HG03520 (cell line): Measurements from ENCODE around the gene OSGEPL1.
"Not testable (repeated sequence)": the region's sequence is repeated elsewhere in the genome, so short reads cannot be mapped to it uniquely, and the experiment has no call there.

Experiments
- ATAC-seq: cut with Tn5 transposase; IDR thresholded peaks from one replicate; pipeline ENCODE4 v1.9.1; 2021; ENCODE audit warnings: mild to moderate bottlenecking, moderate library complexity; ENCODE audit not compliant: unreplicated experiment

The OSGEPL1 gene, protein sequence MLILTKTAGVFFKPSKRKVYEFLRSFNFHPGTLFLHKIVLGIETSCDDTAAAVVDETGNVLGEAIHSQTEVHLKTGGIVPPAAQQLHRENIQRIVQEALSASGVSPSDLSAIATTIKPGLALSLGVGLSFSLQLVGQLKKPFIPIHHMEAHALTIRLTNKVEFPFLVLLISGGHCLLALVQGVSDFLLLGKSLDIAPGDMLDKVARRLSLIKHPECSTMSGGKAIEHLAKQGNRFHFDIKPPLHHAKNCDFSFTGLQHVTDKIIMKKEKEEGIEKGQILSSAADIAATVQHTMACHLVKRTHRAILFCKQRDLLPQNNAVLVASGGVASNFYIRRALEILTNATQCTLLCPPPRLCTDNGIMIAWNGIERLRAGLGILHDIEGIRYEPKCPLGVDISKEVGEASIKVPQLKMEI

DNA sequence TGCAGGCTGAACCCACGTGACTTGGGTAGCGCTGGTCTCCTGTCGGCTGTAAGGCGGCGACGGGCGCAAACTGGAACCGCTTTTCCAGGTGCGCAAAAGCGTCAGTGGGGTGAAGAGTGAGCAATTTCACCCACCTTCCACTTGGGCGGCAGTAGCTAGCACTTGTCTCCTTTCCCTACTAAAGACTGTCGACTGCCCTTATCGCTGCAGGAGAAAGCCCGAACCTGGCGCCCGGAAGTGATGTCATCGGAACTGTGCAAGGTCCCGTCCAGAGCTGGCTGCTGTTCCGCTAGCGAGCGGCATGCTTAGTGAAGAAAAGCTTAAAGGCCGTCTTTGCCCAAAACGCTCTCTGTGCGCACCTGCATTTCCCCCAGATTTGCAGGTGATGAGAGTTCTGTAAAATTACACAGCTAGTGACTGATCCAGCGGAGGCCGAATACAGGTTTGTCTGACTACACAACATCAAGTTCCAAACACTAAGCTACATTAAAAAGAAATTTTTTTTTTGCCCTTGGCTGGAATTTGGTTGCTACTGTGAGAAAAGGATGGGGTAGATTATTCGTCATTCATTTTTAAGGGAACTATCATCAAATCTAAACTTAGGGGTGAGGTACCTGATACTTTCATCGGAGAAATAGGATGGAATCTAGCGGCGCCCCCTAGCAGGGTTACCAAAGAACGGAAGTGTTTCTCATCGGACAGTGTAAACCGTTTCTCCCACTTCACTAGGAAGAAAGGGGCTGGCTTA, at the start of gene OSGEPL1:
OSGEPL1 (minus strand) TSS at position 242 of the 748 bp plus-strand sequence. CDS start 1,152 bp downstream, outside the sequence.
- peak; percentile 97 for ATAC-seq

DNA sequence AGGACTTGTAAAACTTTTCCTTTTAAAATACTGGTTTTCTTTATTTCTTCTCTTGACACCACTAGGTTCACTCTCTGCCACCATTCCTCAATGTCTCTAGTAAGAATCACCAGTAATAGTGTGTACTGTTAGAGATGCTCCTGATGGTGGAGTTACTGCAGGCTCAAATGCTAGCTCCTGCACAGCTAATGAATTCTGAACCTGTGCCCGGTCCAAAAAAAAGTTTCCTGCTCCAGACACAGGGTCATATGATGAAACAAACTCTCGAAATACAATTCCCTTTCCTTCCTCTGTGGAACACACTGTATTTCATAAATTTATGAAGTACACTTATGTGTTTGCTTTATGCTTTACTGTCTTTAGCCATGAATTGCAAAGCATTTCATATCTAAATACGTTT, 40.8 kb upstream of the OSGEPL1 start:
- no peak for ATAC-seq

DNA sequence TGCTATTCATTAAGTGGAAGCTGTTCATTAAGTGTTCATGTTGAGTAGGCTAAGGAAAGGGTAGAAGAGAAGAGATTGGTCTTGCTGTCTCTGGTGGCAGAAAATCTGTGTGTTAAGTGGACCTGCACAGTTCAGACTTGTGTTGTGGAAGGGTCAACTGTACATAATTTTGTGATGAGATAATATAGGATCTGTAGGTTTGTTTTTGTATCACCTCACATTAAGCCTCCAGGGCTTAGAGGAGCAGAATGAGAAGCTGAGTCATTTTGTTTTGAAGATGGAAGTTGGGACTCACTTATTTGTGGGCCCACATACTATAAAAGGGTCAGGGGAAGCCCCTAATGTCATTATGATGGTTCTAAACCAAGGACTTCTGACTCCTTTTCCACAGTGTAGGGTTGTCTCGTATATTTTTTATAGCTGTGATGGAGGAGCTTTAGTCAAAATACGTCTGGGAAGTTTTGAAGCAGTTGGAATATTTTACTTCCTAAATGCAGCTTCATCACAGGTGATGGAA, 39.9 kb upstream of the OSGEPL1 start:
- no peak for ATAC-seq

- no peak for ATAC-seq
Observed at GRCh38 chr2:189799531-189799930, 36.9 kb upstream of the OSGEPL1 start.

- no peak for ATAC-seq
Observed at GRCh38 chr2:189799030-189799331, 36.4 kb upstream of the OSGEPL1 start.

DNA sequence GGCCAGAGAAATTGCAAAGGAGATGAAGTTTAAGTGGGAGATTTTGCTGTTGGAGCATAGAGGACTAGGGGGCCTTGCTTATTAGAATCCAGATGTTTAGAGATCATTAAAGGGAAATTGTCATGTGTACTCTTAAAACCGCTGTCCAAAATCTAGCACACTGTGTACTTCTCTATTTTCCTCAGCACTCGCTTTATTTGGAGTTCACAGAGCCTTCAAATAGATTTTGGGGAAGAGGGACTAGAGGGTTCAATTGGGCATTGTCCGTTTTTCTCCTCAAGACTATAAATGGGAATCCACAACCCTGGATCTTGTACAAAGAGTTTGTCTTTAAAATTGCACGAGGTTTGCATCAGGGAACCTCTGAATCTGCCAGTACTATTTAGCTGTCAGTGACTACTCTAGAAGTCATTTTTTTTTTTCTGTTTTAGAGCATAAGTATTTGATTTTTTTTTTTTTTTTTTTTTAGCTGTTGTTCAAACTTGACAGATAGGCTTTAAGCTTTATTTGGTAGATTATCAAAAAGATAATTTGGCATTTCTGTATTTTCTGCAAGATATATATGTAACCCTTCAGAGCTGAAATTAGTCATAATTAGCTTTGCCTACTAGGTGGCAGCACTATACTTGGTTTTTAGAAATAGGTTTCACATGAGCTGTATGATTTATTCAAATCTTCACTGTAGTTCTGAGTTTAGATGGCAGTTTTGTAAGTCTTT, 35.9 kb upstream of the OSGEPL1 start:
- ATAC-seq: no peak

- no peak for ATAC-seq
Observed at GRCh38 chr2:189797902-189798301, 35.3 kb upstream of the OSGEPL1 start.

DNA sequence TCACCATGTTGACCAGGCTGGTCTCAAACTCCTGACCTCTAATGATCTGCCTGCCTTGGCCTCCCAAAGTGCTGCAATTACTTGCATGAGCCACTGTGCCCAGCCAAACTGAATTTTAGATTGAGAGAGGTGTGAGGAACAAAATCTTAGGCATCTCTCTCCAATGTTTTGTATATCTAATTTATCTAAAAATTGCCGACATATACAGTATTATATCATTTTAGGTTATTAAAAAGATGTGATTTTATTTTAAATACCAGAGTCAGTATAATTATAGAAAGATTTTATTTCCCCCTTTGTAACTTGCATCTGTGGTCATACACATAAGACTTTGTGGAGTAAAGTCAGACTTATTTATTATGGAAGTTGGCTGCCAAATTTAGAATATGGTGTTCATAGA, 31.7 kb upstream of the OSGEPL1 start:
- ATAC-seq: no peak

DNA sequence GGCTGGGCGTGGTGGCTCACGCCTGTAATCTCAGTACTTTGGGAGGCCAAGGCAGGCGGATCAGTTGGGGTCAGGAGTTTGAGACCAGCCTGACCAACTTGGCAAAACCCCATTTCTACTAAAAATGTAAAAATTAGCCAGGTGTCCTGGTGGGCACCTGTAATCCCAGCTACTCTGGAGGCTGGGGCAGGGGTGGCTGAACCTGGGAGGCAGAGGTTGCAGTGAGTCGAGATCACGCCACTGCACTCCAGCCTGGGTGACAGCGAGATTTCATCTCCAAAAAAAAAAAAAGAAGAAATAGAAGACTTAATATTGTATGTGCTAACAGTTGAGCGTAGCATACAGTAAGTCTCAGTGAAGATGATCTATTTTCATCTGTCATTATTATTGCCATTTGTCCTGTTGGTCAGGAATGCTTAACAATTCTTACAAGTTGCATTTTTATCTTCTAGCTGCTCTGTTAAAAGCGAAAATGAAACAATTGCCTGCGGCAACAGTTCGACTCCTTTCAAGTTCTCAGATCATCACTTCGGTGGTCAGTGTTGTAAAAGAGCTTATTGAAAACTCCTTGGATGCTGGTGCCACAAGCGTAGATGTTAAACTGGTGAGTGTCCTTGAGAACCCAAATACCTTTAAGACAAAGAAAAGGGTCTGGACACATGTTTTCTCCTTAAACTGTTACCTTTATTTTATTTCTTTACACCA, 28.9 kb upstream of the OSGEPL1 start:
- ATAC-seq: no peak

DNA sequence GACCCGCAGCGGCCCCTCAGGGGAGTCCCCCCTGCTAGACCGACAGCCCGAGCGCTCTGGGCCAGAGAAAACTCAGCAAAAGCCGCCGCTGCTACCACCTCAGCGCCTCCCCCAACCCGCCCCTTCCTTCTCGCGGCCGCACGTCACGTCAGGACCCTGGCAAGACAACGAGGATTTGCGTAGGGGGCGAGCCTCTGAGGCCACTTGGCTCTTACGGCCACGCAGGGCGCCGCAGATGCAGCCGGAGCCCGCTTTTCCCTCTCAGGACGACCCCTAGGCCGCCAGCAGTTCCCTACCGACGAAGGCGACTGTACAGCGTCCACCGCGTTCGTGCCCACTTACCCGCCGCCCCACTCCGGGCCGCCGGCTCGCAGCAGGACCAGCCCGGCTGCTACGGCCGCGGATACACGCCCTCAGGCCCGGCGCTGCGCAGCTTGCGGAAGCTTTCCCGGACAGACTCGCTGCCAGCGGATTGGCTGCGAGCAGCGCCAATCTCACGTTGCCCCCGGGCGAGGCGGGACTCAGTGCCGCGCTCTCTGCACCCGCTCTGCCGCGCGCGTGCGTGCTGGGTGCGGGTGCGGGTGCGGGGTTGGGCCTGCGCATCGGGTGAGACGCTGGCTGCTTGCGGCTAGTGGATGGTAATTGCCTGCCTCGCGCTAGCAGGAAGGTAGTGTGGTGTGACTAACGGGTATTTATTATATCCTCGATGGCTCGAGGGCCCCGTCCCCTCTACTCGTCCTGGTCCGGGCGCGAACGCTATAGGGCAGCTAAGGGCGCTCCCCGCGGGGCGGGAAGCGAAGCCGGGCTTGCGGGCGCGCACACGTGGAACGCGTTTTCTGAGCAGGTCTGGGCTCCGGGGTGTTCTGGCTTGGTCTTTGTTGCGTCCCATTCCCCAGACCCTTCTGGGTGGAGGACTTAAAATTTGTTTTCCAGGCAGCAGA, 21.6 kb upstream of the OSGEPL1 start, which contains the start of the genes ORMDL1 and PMS1:
ORMDL1 (minus strand) TSS at position 413 of the 941 bp plus-strand sequence. CDS start 1,744 bp downstream, outside the sequence.
PMS1 (plus strand) TSS at position 524 of the 941 bp plus-strand sequence. CDS start 7,360 bp downstream, outside the sequence.
- ATAC-seq: peak; percentile 94

- ATAC-seq: peak; percentile 7
Observed at GRCh38 chr2:189783451-189783926, 20.9 kb upstream of the OSGEPL1 start.

GRCh38 chr2:189782221-189782671, 19.7 kb upstream of the OSGEPL1 start:
- ATAC-seq: no peak

DNA sequence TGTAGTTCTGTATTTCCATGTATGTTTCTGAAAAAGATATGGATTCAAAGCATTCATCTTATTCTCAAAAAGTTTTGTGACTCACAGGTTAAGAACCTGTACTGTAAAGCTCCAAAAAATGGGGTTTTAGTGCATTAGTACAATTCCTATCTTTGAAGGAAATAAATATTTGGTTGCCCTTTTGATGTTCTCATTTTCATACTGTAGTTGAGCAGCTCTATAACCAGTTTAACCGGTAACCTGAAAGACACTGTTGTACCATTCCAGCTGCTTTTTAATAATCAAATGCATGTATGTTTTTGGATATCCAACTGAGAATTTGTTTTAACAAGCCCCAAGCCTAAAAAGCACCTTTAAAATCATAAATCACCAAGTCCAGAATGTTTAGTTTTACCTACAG, 9.6 kb upstream of the OSGEPL1 start:
- no peak for ATAC-seq

DNA sequence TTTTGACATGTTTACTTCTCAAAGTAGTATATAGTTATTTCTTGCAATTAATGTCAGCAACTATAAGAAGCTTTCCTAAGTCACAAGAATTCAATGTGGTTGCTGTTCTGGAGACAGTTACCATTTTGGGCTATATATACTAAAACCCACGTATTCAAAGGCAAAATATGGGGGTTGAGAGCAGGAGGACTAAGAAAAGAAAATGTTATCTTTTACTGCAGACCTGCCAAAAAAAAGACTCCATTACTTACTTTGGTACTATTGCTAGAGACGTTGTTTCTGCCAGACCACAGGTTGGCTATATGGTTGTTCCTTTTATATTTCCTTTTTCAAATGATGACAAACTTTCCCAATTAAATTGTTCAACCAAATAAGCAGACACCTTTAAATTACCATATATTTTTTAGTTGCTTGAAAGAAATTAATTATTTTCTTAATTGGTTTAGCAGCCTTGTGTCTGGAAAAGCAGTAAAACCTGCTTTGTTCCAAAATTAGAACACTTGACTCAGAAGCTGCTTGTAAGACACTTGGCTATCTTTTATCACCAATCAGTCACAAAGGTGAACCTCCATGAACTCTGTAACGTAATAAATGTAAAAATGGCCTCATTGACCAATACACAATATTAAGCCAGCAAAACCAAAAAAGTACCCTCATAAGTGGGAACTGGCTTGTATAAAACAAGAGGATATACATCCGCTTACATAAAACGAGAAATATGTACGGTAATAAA, 8.2 kb upstream of the OSGEPL1 start:
- ATAC-seq: no peak

DNA sequence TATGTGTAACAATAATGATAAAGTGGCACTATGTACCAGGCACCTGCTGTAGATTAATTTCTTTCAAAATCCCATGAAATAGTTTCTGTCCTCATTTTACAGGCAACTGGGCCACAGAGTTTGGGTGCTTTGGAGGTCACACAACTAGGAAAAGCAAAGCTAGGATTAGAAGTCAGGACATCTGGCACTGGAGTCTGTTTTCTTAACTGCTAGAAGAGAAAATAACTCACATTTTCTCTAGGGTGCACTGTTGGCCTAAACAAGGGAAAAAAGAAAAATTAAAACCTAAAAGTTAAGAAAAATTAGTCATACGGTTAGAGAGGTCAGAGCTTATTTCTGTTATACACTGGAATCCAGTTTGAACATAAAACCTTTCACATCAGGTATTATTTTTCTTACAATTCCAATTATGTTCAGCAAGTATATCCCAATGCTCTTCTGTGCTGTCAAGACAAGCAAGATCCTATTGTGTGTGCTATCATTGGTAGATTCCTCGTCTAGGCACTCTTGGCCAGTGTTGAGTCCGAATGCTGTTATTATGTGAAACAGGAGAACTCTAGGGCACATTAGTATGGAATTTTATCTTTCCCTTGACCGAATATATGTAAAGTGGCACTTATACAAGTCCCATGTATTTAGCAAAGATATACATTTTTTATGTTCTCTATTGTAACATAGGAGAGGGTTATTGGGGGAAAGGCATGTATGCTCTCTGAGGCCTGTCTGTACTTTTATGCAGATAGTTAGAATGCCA, 1.5 kb upstream of the OSGEPL1 start:
- no peak for ATAC-seq

DNA sequence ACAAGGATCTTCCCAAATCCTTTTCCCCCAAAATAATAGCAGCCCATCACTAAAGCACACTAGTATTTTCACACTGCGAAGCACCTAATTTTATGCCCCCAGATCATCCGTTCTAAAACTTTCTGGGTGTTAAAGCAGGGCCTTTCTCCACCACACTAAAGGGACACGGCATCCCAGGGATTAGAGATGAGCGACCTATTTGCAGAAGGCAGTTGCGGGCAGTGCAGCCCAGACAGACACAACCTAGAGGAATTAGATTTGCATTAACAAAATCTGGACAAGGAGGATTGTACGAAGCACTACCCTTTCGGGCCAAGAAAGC, 402 bp downstream of the OSGEPL1 start:
- ATAC-seq: no peak

GRCh38 chr2:189760154-189760553, 2.4 kb downstream of the OSGEPL1 start:
- not testable (repeated sequence) for ATAC-seq
